Measurements from ENCODE around the gene FGD4. TPM values are rescaled to one million over a fixed set of nuclear protein-coding genes. Genes with fewer than 3 reads are reported as not detected.

The FGD4 gene
- total RNA-seq, 1 experiment from 2014 or later = 31.6 TPM

DNA sequence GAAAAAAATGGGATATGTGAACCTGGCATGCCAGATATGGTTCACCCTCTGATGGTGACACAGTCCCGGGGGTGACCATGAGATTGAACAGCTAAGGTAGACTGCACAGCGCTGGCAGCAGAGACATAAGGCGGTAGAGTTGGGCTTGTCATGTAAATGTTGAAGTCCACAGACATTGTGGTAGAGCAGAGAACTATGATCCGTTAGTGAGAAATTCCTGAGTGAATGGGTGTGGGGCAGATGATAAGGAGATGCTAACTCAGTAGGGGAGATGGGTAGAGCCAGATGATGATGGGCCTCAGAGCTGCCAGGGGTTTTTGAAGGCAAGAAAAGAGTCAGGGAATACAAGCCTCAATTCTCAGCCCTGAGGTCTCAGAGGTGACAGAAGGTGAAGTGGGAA is 228.6 kb downstream of the FGD4 start:
- no peak overlapping the region for H3K4me3 ChIP-seq (ENCODE audit: low read depth, low read length)
- no TSS peak for BruUV-seq (replicated peaks)
- TF ChIP-seq, protein P1, sequence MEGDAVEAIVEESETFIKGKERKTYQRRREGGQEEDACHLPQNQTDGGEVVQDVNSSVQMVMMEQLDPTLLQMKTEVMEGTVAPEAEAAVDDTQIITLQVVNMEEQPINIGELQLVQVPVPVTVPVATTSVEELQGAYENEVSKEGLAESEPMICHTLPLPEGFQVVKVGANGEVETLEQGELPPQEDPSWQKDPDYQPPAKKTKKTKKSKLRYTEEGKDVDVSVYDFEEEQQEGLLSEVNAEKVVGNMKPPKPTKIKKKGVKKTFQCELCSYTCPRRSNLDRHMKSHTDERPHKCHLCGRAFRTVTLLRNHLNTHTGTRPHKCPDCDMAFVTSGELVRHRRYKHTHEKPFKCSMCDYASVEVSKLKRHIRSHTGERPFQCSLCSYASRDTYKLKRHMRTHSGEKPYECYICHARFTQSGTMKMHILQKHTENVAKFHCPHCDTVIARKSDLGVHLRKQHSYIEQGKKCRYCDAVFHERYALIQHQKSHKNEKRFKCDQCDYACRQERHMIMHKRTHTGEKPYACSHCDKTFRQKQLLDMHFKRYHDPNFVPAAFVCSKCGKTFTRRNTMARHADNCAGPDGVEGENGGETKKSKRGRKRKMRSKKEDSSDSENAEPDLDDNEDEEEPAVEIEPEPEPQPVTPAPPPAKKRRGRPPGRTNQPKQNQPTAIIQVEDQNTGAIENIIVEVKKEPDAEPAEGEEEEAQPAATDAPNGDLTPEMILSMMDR (IDR thresholded peaks at IDR 0.05; ENCODE audit: insufficient read depth in 1 of 2, low read depth in 1 of 2, low read length in 1 of 2, severe bottlenecking in 1 of 2, unreplicated experiment in 1 of 2) = no peak
- Mint-ChIP-seq H3K36me3 (ENCODE audit: insufficient read depth, unreplicated experiment) (peaks cover 34% of the 10 kb centered on the region), H3K4me1 (ENCODE audit: low read depth, unreplicated experiment) (no peaks in the 10 kb centered on the region), H3K9me3 (ENCODE audit: unreplicated experiment) (no peaks in the 10 kb centered on the region), H3K27ac (ENCODE audit: unreplicated experiment) (no peak overlapping the region), H3K27me3 (ENCODE audit: insufficient read depth, unreplicated experiment) (no peaks in the 10 kb centered on the region), H3K4me3 (ENCODE audit: unreplicated experiment) (no peak overlapping the region)
- H3K9me3 ChIP-seq = no peaks in the 10 kb centered on the region
- CTCF ChIA-PET = no interaction called here
- DNase-seq = no peak
- no peaks in the 10 kb centered on the region for H3K27me3 ChIP-seq (replicated peaks; ENCODE audit: control insufficient read depth, insufficient read depth, low read length)
- peaks cover 7% of the 10 kb centered on the region for H3K36me3 ChIP-seq (ENCODE audit: control insufficient read depth, insufficient read depth, low read length)
- H3K4me1 ChIP-seq = no peaks in the 10 kb centered on the region
- POLR2A ChIA-PET = no interaction called here
- intact Hi-C loops (cut with micrococcal nuclease; ENCODE audit: unreplicated experiment) = no loop called here

DNA sequence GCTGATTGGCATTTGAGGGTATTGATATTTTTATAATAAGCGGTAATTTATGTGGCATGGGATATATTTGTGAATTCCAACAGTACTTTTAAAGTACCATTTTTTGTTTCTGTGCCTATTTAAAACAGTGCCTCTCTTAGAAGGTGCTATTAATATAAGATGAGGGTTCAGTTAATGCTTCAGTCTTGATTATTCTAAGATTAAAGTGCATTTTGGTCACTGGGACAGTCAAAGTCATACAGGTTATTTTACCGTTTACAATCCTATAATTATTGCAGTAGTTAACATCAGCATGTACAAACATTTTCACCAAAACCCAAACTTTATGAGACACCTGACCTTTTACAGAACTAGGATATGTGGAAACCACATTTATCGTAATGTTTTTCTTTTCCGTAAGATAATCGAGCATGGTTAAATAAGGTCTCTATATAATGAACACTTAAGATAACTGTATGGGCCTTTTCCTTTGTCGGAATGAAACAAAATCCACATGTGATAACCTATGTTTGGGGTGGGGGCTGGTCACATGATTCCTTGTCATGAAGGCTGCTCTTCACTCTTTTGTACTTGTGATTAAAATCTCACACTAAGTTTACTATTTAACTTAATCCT is 242.0 kb downstream of the FGD4 start:
- BruUV-seq (replicated peaks) = no TSS peak
- H3K36me3 Mint-ChIP-seq (ENCODE audit: insufficient read depth, unreplicated experiment) = peaks cover 58% of the 10 kb centered on the region
- TF ChIP-seq, protein P1 (IDR thresholded peaks at IDR 0.05; ENCODE audit: insufficient read depth in 1 of 2, low read depth in 1 of 2, low read length in 1 of 2, severe bottlenecking in 1 of 2, unreplicated experiment in 1 of 2) = no peak
- H3K9me3 Mint-ChIP-seq (ENCODE audit: unreplicated experiment) = no peaks in the 10 kb centered on the region
- H3K27me3 ChIP-seq (replicated peaks; ENCODE audit: control insufficient read depth, insufficient read depth, low read length) = no peaks in the 10 kb centered on the region
- no peak overlapping the region for H3K4me3 Mint-ChIP-seq (ENCODE audit: unreplicated experiment)
- peaks cover 8% of the 10 kb centered on the region for H3K4me1 Mint-ChIP-seq (ENCODE audit: low read depth, unreplicated experiment)
- H3K4me3 ChIP-seq (ENCODE audit: low read depth, low read length) = no peak overlapping the region
- DNase-seq = no peak
- no peaks in the 10 kb centered on the region for H3K4me1 ChIP-seq
- ChIA-PET CTCF (interaction anchor here (0.7 kb wide), 1 partner anchor 16 kb away, joined by 4 read pairs; no protein-coding TSS in a partner anchor), POLR2A (no interaction called here)
- H3K27ac Mint-ChIP-seq (ENCODE audit: unreplicated experiment) = no peak overlapping the region
- intact Hi-C loops (cut with micrococcal nuclease; ENCODE audit: unreplicated experiment) = no loop called here
- H3K9me3 ChIP-seq = no peaks in the 10 kb centered on the region
- H3K36me3 ChIP-seq (ENCODE audit: control insufficient read depth, insufficient read depth, low read length) = peaks cover 4% of the 10 kb centered on the region
- no peaks in the 10 kb centered on the region for H3K27me3 Mint-ChIP-seq (ENCODE audit: insufficient read depth, unreplicated experiment)

DNA sequence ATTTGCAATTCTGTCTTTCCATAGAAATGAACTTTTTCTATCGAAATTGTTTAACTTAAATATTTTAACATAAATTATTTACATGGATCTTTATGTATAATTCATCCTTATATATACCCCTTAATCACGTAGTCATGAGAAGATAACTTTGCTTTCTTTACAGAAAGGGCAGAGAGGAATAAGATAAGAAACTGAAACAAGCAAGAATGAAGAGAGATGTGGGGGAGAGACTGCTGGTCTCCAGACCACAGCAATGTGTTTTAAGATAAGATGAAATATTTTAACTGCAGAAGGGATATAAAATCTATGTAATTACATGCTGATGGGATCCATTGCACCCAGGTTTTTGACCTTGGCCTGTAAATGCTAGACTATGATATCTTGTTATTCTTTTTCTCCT is 245.1 kb downstream of the FGD4 start:
- Mint-ChIP-seq H3K36me3 (ENCODE audit: insufficient read depth, unreplicated experiment) (peaks cover 42% of the 10 kb centered on the region), H3K4me3 (ENCODE audit: unreplicated experiment) (no peak overlapping the region), H3K9me3 (ENCODE audit: unreplicated experiment) (no peaks in the 10 kb centered on the region), H3K27ac (ENCODE audit: unreplicated experiment) (no peak overlapping the region), H3K27me3 (ENCODE audit: insufficient read depth, unreplicated experiment) (no peaks in the 10 kb centered on the region), H3K4me1 (ENCODE audit: low read depth, unreplicated experiment) (peaks cover 16% of the 10 kb centered on the region)
- Histone ChIP-seq H3K4me3 (ENCODE audit: low read depth, low read length) (no peak overlapping the region), H3K4me1 (no peaks in the 10 kb centered on the region), H3K27me3 (replicated peaks; ENCODE audit: control insufficient read depth, insufficient read depth, low read length) (no peaks in the 10 kb centered on the region), H3K9me3 (no peaks in the 10 kb centered on the region), H3K36me3 (ENCODE audit: control insufficient read depth, insufficient read depth, low read length) (peaks cover 3% of the 10 kb centered on the region)
- POLR2A ChIA-PET = no interaction called here
- no peak for DNase-seq
- TF ChIP-seq, protein P1 (IDR thresholded peaks at IDR 0.05; ENCODE audit: insufficient read depth in 1 of 2, low read depth in 1 of 2, low read length in 1 of 2, severe bottlenecking in 1 of 2, unreplicated experiment in 1 of 2) = no peak
- BruUV-seq (replicated peaks) = no TSS peak
- CTCF ChIA-PET = no interaction called here
- intact Hi-C loops (cut with micrococcal nuclease; ENCODE audit: unreplicated experiment) = no loop called here

All from Caco-2 (cell line).